DMS79 treated with DMSO at 0.1 percent for 48 hours (cell line): ENCODE results near the gene DSTN.

ENCODE experiments used
- DNase-seq: peaks from one replicate; lab custom pipeline; 2025; lab: John Stamatoyannopoulos, UW

DSTN gene

DNA sequence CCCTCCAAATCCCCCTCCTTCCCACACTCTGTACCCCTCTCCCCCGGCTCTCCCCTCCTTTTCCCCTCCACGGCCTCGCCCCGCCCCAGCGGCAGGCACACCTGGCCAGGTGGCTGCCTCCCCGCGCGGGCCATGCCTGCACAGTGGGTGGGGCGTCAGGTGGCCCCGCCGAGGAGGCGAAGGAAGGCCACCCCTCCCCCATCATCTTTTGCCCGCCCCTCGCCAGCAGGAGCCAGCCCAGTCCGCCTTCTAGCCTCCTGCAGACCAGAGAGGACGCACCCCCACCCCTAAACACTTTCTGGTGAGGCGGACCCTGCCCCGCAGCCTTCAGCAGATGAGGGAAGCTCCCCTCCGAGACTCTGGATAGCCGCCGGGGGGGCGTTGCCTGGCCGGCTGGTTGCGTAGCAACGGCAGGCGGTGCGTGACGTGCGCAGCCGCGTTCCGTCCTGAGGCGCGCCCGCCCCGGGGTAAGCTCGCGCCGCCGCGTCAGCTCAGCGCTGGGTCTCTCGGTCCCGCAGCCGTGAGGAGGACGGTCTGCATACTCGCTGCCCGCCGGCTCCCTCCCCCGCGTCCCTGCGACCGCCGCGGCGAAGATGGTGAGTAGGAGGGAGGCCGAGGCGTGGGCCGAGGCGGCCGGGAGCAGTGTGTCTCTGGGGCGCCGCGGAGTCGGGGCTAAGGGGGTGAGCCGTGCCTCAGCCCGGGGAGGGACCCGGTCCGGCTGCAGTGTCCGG lies at the start of gene DSTN:
TSS of gene DSTN (plus strand) at position 460 of the 731 bp plus-strand sequence. CDS start at position 594, 134 bp downstream.
- DNase-seq, result peak; percentile 81

DNA sequence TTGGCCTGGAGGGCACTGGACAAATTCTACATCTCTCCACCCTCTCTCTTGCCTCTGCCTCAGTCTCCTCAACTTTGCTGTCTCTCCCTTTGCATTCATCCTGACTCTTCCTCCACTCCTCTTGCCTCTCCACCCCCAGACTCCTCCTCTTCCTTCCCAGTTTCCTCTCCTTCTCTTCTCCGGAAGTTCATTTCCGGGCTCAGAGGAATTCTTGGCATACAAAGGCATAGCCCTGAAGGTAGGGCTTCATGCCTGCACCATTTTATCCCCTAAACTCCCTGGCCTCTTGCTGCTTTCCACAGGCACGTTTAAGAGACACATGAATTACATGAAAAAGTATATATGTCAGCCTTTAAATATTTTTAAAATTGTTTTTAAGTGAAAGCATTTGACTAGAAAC lies 49.3 kb upstream of the DSTN start:
- no peak for DNase-seq

DNA sequence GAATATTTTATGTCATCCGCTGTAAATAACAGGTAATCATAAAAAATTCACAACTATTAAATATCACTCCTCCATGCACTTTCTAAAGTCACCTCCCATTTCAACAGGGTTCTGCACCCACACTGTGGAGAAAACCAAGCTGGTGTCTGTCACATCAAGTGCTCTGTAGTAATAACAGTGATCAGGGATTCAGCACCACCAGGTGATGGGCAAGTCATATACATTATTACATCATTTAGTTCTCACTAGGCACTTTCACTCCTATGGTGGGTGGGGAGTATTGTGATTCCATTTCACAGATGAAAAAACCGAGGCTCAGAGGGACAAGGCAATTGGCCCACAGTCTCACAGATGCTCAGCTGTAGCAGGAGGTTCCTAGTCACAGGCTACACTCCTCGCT lies 47.3 kb upstream of the DSTN start:
- DNase-seq, result no peak

DNA sequence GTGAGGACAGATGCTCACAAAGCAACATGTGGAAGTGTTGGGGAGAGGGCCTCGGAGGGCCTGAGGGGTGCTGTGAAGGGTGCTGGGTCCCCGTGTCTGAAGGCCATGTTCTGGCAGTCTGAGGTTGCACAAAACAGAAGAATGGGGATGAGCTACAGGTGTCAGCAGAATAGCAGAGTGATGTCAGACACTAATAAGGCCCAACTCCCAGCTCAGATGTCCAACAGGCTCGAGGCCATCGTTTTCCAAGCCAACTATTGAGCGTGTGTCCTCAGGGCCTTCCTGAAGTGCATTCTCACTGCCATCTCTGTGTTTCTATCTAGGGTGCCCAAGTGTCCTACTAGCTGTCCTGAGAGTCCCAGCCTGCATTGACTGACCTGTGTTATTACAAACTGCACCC lies 46.5 kb upstream of the DSTN start:
- DNase-seq, result no peak

DNA sequence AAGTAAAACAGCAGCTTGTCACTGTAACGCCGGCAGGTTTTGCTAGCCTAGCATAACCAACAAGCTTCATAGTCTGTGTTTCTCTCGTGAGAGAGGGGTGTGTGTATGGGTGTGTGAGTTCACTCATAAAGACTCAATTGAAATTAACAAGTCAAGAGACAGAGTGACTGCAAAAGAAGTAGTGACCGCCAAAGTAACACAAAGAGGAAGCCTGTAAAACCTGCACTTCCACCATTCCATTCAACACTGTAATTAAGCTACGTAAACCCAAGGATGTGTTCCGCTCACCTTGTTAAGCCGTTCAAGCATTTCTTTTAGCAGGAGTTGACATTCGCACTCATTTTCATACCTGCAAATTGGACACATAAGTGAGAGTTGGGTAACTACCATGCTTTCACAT lies 45.3 kb upstream of the DSTN start:
- DNase-seq, result peak; percentile 56

DNA sequence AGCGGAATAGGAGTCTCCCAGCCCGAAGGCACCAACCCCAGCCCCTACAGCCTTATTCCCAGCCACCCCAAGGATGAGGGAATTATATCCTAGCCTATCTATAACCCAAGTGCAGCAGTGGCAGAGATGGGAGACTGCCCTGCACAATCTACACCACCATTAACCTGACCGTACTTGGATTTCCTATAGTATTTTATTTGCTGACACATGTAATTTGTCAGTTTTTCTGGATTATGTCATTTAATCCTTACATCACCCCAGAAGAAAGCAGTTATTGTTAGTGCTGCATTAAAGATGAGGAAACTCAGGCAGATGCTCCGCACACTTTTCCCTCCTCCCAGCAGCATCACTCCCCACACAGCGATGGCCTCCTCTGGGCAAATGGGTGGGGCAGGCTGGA lies 44.7 kb upstream of the DSTN start:
- no peak for DNase-seq

DNA sequence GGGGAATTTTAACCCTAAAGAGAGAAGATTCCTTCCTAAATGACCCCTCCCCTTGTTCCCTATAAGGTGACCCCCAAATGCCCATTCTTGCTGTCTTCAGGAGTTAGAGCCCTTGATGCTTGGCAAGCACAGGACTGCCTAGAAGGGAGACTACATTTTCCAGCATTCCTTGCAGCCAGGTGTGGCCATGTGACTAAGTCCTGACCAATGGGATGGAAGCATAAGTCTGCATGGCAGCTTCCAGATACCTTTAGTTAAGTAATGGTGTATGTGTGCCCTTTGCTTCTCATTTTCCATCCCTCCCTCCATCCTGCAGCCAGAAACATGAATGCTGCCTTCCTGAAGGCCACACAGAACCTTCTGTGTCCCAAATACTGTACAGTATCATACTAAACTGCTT lies 44.2 kb upstream of the DSTN start:
- DNase-seq, result peak; percentile 7

DNA sequence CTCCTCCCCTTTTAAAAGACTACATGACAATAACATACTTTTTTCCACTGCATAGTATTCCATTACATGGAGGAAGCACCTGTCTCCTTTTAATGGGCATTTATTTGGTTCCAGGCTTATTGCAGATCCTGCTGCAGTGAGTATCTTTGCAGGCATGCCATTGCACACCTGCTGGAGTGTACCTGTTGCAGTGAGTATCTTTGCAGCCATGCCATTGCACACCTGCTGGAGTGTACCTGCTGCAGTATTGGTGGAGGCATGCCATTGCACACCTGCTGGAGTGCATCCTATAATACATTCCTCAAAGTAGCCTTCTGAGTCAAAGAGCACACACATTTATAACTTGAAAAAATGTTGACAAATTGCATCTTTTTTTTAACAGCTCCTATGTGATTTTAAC lies 40.3 kb upstream of the DSTN start:
- no peak for DNase-seq

DNA sequence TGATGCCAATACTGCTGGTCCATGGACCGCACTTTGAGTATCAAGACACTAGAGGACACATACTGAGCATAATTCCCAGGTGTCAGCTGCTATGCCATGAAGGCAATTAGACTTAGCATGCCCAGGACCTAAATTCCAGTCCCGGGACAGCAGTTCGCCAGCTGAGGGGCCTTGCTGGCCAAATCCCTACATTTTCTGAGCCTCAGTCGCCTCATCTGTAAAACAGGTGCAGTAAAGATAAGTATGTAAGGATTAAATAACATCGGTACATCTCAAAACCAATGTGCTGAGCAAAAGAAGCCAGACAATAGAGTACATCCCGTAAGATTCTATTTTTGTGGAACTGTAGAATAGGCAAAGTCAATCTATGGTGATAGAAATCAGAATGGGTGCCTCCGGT lies 39.7 kb upstream of the DSTN start:
- DNase-seq, result no peak

DNA sequence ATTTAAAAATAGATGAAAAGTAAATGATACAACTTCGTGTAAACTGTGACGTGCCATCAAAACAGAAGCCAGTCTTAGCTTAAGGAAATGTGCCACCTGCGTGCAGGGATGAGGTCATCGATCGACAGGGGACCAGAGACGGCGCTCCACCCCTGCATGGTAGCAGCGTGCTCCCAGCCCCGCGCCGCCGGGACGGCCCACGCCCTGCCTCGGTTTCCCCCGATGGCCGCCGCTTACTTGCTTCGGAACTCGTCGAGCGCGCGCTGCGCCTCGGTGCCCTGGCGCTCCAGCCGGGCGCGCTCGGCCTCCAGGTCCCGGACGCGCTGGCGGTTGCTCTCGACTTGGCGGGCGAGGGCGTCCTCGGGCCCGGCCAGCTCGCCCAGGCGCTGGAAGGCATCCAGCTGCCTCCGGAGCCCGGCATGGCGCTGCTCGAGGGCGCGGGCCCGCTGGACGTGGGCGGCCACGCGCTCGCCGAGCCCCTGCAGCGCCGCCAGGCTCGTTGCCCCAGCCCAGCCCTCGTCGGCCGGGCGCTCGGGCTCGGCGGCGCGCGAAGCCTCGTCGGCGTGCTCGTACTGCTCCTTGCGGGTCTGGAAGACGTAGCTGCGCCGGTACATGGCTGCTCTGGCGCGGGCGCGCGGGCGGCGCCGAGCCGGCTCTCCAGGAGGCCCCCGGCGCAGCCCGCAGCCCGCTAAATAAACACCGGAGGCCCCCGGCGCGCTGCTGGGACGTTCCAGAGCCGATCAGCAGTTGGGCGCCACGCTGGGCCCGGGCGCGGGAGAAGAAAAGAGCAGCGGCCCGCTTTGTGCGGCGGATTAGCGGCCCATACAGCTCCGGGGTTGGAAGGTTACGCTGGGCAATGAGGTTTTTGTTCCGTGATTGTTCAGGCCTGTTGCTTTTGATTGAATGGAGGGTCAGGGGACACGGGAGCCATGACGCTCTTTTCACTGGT lies 38.9 kb upstream of the DSTN start, which contains the start of gene BFSP1:
TSS of gene BFSP1 (minus strand) at position 664 of the 949 bp plus-strand sequence. CDS start at position 614, 50 bp downstream.
- peak; percentile 72 for DNase-seq

DNA sequence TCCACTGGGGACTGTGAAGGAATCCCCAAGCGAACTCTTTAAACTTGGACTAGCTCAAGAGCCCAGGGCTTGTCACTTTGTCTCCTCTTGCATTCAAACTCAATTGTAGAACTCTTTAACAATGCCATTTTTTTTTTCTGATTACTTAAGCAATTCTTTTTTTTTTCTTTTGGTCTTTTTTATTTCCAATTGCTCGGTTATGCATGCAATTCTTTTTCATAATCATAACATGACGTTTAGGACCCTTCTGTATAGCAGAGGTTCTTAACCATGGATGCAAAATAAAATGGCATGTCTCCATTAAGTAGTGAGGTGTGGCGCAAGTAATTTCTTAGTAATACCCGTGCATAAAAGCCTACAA lies 38.2 kb upstream of the DSTN start:
- peak; percentile 23 for DNase-seq

DNA sequence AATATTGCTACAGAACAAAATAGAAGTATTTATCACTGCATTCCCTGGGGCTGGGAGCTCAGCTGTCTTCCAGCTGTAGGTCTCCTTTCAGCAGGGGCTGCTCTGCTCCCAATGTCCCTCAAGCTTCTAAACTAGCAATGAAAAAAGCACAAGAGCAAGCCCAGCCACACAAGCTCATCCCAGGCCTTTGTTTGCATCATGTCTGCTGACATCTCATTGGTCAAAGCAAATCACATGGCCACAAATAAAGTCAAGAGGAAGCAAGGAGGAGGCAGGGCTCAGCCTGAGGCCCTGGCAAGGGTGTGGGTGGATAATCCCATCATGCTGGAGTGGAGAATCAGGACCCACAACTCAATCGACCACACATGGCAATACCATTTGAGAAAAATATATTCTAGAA lies 36.5 kb upstream of the DSTN start:
- no peak for DNase-seq

DNA sequence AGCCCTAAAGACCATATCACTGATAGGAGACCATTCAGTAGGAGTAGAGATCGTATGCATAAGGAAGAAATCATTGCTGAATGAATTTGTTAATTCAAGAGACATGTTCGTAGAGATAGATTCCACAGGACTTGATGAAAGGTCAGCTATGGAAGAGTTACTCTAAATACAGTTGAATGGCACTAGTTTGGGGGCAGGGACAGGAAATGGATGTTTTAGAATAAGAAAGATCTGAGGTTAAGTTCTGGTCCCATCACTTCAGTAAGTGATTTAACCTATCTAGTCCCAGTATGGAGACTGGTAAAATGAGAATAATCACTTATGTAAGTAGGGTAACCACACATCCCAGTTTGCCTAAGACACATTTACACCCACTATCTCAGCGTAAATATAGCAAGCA lies 35.8 kb upstream of the DSTN start:
- DNase-seq, result no peak

DNA sequence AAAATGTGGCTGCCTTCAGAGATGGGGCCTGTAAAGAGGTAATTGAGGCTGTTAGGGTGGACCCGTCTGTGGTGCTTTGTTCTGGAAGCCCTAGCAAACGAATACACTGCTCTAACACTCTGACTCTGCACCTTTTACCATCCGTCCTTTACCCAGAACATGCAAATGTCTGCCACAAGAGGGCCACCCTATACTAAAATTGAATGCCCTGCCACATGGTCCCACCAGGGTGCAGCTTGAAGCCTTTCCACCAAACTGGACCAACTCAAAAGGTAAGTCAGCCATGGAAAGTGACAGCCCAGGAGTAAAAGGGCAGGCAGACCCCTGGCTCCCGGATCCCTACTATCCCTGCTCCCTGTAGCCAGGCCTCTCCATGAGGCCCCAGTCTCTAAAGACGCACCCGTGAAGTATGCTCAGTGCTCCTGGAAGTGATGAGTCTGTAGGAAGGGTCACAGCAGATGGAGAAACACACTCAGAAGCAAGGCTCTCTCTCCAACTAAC lies 32.9 kb upstream of the DSTN start:
- DNase-seq, result peak; percentile 66

DNA sequence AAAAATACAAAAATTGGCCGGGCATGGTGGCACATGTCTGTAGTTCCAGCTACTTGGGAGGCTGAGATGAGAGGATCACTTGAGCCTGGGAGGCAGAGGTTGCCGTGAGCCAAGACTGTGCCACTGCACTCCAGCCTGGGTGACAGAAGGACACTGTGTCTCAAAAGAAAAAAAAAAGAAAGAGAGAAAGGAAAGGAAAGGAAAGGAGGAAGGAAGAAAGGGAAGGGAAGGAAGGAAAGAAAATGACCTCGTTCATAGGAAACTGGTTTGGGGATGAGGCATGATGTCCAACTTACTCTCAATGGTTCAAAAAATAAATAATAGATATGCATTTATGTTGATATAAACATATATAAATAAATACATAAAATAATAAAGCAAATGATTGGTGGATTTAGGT lies 31.9 kb upstream of the DSTN start:
- no peak for DNase-seq

DNA sequence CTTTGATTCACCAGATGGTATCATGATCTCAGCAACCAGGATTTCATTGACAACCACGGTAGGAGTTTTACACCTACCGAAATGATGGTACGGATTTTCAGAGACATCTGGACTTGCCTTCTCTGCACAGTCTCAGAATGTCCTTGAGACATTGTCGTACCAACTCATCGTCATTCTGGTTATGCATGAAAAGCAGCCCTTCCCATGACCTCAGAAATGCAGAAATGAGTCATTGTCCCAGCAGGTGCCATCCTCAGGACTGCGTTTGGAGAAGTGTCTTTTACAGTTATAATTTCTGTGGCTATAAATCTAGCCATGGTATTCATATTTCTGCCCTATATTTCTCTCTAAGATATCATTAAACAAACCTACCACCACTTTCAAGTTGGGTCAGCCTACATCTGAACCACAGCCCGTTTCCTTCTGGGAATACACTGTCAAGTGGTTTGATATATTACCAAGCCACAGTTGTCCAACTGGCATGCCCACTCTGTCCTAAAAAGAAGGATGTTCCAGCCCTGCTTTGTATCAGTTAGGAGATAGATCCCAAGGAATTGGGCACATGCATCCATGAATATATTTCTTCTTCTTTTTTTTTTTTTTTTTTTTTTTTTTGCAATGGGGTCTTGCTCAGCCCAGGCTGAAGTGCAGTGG lies 31.2 kb upstream of the DSTN start:
- DNase-seq, result no peak

DNA sequence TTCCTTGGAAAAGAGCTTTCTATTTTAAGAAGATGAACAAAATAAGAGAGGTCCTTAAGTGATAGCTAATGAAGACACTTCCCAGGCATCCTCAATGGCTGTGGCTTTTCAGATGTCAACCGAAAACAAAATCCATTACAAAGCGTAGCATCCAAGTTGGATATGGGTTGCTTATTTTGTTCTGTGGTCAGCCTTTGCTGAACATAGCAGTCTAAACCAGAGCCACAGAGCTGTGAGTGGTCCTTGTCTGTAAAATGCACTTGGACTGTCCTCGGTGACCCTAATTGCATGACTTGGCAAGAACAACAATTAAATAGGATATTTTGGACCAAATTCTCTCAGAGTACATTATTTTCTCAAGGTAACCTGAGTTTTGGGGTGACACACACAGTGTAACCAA lies 28.3 kb upstream of the DSTN start:
- DNase-seq, result no peak

DNA sequence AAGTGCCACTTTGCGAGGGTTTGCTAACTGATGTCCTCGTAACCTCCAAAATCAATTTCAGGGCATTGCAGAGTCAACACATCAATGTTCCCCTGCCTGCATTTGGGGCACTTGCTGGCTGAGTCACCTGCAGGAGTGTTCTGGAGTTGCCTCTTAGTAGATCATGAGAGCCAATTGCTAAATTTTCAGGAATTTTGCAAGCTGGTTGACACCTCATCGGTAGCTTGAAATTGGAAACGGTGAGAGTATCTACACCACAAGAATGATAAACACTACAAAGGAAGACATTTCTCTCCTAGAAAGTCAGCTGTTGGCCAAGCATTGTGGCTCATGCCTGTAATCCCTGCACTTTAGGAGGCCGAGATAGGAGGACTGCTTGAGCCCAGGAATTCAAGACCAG lies 27.9 kb upstream of the DSTN start:
- DNase-seq, result no peak

DNA sequence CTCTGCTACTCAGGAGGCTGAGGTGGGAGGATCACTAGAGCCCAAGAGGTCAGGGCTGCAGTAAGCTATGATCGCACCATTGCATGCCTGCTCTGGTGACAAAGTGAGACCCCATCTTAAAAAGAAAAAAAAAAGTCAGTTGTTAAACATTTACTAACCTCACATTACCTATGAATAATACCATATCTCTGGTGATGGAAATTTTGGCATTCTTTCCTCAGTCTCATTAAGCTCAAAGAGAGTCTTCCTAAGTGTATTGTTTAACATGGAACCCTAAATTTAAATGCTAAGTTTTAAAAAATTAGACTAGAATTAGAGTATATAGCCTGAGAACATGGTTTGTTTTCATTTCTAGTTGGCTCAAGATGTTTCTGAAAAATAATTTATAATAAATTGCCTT lies 27.4 kb upstream of the DSTN start:
- DNase-seq, result no peak

DNA sequence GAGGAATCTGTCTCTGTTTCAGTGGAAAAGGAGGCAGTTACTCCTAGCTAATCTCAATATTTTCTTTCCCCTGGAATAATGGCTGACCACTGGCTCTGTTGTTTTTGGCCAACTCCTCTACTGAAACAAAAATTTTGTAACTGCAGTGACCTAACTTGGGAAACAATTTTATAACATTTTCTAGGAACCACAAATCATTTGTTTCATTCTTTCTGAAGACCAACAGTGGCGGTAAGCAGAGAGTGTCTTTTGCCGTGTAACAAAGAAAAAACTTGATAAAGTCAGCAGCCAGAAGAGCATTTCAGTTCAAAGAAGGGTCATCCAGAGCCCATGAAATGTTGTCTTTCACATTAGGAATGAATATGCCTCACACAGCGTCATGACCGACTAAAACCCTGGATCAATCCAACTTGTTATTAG lies 26.9 kb upstream of the DSTN start:
- no peak for DNase-seq

DNA sequence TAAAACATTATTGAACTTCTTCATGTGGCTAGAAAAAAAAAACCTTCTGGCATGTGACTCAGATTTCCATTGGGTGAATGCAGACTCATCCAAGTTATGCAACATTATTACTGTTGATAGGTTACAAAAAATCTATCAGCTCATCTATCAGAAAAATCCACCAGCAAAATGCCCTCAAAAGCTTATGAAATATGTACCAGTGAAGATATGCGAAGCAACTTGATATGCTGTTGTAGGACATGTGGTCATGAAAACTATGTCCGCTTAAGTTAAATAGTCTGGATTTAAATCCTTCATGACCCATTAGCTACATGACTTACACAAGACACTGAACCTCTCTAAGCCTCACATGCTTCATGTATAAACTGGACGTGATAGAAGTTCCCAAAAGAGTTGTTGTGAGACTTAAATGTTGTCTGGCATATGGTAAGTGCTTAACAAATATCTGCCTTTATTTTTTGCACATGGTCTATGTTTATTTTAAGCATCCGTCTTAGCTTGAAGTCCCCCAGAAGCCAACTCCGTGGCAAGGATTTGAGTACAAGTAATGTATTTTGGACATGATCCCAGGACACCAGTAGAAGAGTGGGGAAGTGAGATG lies 26.2 kb upstream of the DSTN start:
- DNase-seq, result no peak

DNA sequence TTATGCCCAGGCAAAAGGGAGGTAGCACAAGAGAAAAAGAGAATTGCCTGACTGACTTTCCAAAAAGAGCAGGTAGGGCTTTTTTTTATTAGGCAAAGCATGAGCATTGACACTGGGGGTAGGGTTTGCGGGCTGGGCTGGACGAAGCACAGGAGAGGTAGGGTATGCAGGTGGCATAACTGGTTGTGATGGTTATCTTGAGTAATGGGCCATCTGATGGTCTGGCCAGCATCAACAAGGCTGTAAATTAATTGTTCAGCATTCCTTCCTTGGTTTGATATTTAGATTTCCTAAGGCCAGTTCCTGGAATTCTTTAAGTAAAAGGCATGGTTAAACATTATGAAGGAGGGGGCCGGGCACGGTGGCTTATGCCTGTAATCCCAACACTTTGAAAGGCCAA lies 24.7 kb upstream of the DSTN start:
- no peak for DNase-seq
